A549 (cell line): ENCODE data around the gene TRAPPC10. TPM values are rescaled to one million over a fixed set of nuclear protein-coding genes. Genes with fewer than 3 reads are reported as not detected.

Source experiments
- ATAC-seq, 2 experiments: fragments of 200-7000 bp in 1 of 2; fragments of >200 bp in 1 of 2; cut with Nextera tagmentation in 1 of 2; cut with Tn5 transposase in 1 of 2; 3 replicates each; pipeline versions ENCODE4 v1.8.0 to v1.9.1; 2018 to 2020; ENCODE audit warnings: mild to moderate bottlenecking in 1 of 2, moderate library complexity in 1 of 2
- CTCF ChIA-PET: fragments of 300-600 bp; sonication (Branson Sonifier 250); formaldehyde crosslinking; extraction: SDS; loops from one replicate; lab custom pipeline; 2021; ENCODE audit warnings: antibody characterized with exemption, inconsistent platforms; lab: Yijun Ruan, JAX
- POLR2A ChIA-PET: fragments of 350-600 bp; formaldehyde crosslinking; extraction: SDS; loops from one replicate; lab custom pipeline; 2021; ENCODE audit warnings: antibody characterized with exemption, inconsistent platforms; lab: Yijun Ruan, JAX
- DNase-seq, 2 experiments: peaks; one replicate each; pipeline versions ENCODE4 v3.0.0 to v3.0.0-alpha.2; 2011 to 2016; ENCODE audit warnings: low read depth in 1 of 2, low spot score in 1 of 2
- FAIRE-seq: peaks from 2 replicates; lab custom pipeline; 2011; peaks lifted over from hg19 to GRCh38; lab: Jason Lieb, UNC
- H3K27ac ChIP-seq, 2 experiments: fragments of >200 bp; sonication (Bioruptor Twin); formaldehyde crosslinking; 3 replicates each; pipeline ENCODE4 v1.5.1; 2016 to 2017
- H3K4me1 ChIP-seq: fragments of >200 bp; sonication (Bioruptor Twin); formaldehyde crosslinking; 3 replicates; pipeline ENCODE4 v1.6.1; 2016
- H3K4me2 ChIP-seq: fragments of >200 bp; sonication (Bioruptor Twin); formaldehyde crosslinking; 3 replicates; pipeline ENCODE4 v1.6.1; 2016
- H3K4me3 ChIP-seq: fragments of >200 bp; sonication (Bioruptor Twin); formaldehyde crosslinking; 3 replicates; pipeline ENCODE4 v1.5.1; 2016
- H3K9me3 ChIP-seq: fragments of >200 bp; sonication (Bioruptor Twin); formaldehyde crosslinking; 3 replicates; pipeline ENCODE4 v1.6.1; 2016
- CBX2 ChIP-seq: fragments of 200-600 bp; sonication (generic); IDR thresholded peaks from 2 replicates; pipeline ENCODE4 v1.6.1; 2016; ENCODE audit warnings: low read depth, mild to moderate bottlenecking, borderline replicate concordance
- CBX8 ChIP-seq: fragments of 200-600 bp; sonication (generic); IDR thresholded peaks from 2 replicates; pipeline ENCODE4 v1.6.1; 2016
- CHD2 ChIP-seq: fragments of 150-350 bp; IDR thresholded peaks from 2 replicates; pipeline ENCODE4 v1.6.1; 2014; ENCODE audit warnings: low read length; ENCODE audit not compliant: partially characterized antibody
- CTCF ChIP-seq: fragments of >200 bp; sonication (Bioruptor Twin); formaldehyde crosslinking; IDR thresholded peaks from 3 replicates; pipeline ENCODE4 v1.5.1; 2016
- EHMT2 ChIP-seq: fragments of 200-600 bp; sonication (generic); IDR thresholded peaks from 2 replicates; pipeline ENCODE4 v1.6.1; 2016; ENCODE audit warnings: antibody characterized with exemption, low read depth, mild to moderate bottlenecking, moderate library complexity
- ELK1 ChIP-seq: fragments of 150-350 bp; IDR thresholded peaks from 2 replicates; pipeline ENCODE4 v1.6.1; 2014; ENCODE audit warnings: low read depth, mild to moderate bottlenecking, low read length
- FOXS1 ChIP-seq: fragments of 250-450 bp; sonication (Bioruptor Pico); IDR thresholded peaks from 2 replicates; pipeline ENCODE4 v1.5.0; 2020; ENCODE audit warnings: mild to moderate bottlenecking, moderate library complexity
- GATA3 ChIP-seq: IDR thresholded peaks from 2 replicates; pipeline ENCODE4 v1.6.1; 2012; ENCODE audit warnings: borderline replicate concordance
- HEYL ChIP-seq: fragments of 250-450 bp; sonication (Bioruptor Pico); IDR thresholded peaks from 2 replicates; pipeline ENCODE4 v1.8.0; 2021; ENCODE audit warnings: mild to moderate bottlenecking, moderate library complexity
- HOXB13 ChIP-seq: fragments of 250-450 bp; sonication (Bioruptor Pico); IDR thresholded peaks from 2 replicates; pipeline ENCODE4 v1.5.0; 2020; ENCODE audit warnings: low read depth, mild to moderate bottlenecking, moderate library complexity
- JUN ChIP-seq, 2 experiments: fragments of >200 bp; sonication (Bioruptor Twin); formaldehyde crosslinking; IDR thresholded peaks; 2 replicates in 1 of 2; 3 replicates in 1 of 2; pipeline ENCODE4 v1.6.1; 2016 to 2017
- JUNB ChIP-seq: fragments of >200 bp; sonication (Bioruptor Twin); formaldehyde crosslinking; IDR thresholded peaks from 2 replicates; pipeline ENCODE4 v1.6.1; 2016
- KDM1A ChIP-seq: fragments of 200-600 bp; sonication (generic); IDR thresholded peaks from 2 replicates; pipeline ENCODE4 v1.6.1; 2016; ENCODE audit warnings: low read depth, mild to moderate bottlenecking
- MAFK ChIP-seq: fragments of 450-650 bp; IDR thresholded peaks from 2 replicates; pipeline ENCODE4 v1.6.1; 2014; ENCODE audit not compliant: partially characterized antibody
- PHF8 ChIP-seq: fragments of 200-600 bp; sonication (generic); IDR thresholded peaks from 2 replicates; pipeline ENCODE4 v1.6.1; 2016; ENCODE audit warnings: low read depth, mild to moderate bottlenecking, antibody characterized with exemption, moderate library complexity, borderline replicate concordance
- POLR2A ChIP-seq: IDR thresholded peaks from 2 replicates; pipeline ENCODE4 v1.6.1; 2012; ENCODE audit warnings: mild to moderate bottlenecking, low read length
- RAD21 ChIP-seq, 2 experiments: fragments of >200 bp in 1 of 2; sonication (Bioruptor Twin) in 1 of 2; formaldehyde crosslinking in 1 of 2; IDR thresholded peaks in 1 of 2; conservative IDR thresholded peaks in 1 of 2; 2 replicates in 1 of 2; 3 replicates in 1 of 2; pipeline ENCODE4 v1.6.1; 2012 to 2018; ENCODE audit warnings: inconsistent platforms in 1 of 2
- RCOR1 ChIP-seq: fragments of 150-350 bp; IDR thresholded peaks from 2 replicates; pipeline ENCODE4 v1.6.1; 2014; ENCODE audit warnings: antibody characterized with exemption, low read length, low read depth
- SMC3 ChIP-seq: fragments of >200 bp; sonication (Bioruptor Twin); formaldehyde crosslinking; IDR thresholded peaks from 3 replicates; pipeline ENCODE4 v1.6.1; 2018; ENCODE audit warnings: inconsistent platforms
- SREBF2 ChIP-seq: fragments of 450-650 bp; IDR thresholded peaks from 2 replicates; pipeline ENCODE4 v1.6.1; 2014; ENCODE audit warnings: mild to moderate bottlenecking, moderate library complexity
- USF2 ChIP-seq: fragments of 450-650 bp; IDR thresholded peaks from 2 replicates; pipeline ENCODE4 v1.6.1; 2014; ENCODE audit warnings: antibody characterized with exemption
- ZC3H11A ChIP-seq: fragments of 450-650 bp; IDR thresholded peaks from 2 replicates; pipeline ENCODE4 v1.6.1; 2014; ENCODE audit warnings: antibody characterized with exemption, mild to moderate bottlenecking
- ZSCAN20 ChIP-seq: fragments of 250-450 bp; sonication (Bioruptor Pico); IDR thresholded peaks from 2 replicates; pipeline ENCODE4 v1.8.0; 2022; ENCODE audit warnings: mild to moderate bottlenecking, moderate library complexity
- WGBS: methylation state at CpG from one replicate; pipeline ENCODE4 v1.1.6; 2017; ENCODE audit errors: missing lambda C conversion rate; 5-methylcytosine and 5-hydroxymethylcytosine counted together
- polyA plus RNA-seq, 4 experiments: library from polyadenylated mRNA; depleted of rRNA in 3 of 4; stranded (reverse); fragments of >200 nt; fragmentation: RNase III in 1 of 4; extraction: RNeasy Plus Mini Kit Qiagen cat#74134 plus additional on column Dnase treatment in 1 of 4; gene quantifications; 2 replicates in 3 of 4; 3 replicates in 1 of 4; pipeline ENCODE4 v1.2.3, GENCODE V29; 2011 to 2017
- TF ChIP-seq, protein P1 (sequence below): IDR thresholded peaks from 2 replicates; pipeline ENCODE4 v1.6.1; 2012; ENCODE audit warnings: low read depth, borderline replicate concordance
- TF ChIP-seq, protein P2 (sequence below): IDR thresholded peaks from 2 replicates; pipeline ENCODE4 v1.6.1; 2012

The TRAPPC10 gene
- polyA plus RNA-seq, 2 of the 4 experiments (the other 2 are of a cell fraction): 11.8 to 27.7 TPM

DNA sequence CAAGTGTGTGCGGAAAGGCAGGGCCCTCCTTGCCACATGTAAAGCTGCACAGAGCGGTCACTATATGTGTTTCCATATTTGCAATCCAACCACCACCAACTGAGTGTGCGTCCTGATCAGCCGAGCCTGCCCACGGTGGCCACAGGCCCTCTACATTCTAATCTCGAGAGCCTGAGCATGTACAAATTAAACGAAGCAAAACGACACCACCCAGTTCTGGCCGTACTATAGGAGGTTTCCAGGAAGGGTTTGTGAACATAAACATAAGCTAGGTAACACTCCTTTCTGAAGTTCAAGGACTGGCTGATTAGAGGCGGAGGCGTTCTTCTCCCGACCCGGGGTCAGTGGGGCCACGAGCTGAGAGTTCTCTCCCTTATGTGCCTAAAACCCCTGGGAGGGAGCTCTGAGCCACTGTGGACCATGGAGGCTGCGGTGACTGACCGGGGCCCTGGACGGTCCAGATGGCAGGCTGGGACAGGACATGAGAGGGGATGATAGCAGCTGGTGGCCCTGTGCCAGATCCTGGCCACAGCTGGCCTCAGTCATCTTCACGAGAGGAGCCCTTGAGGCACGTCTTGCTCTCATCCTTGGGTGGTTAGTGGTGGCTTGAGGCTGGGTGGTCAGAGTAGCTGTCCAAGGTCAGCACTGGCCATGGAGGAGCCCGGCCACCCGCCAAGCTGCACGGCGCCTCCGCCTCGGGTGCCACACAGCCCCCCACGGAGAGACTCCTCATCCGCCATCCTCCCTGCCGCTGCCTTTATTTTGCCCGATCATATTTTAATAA is 39.1 kb upstream of the TRAPPC10 start:
- Histone ChIP-seq H3K4me3 (no peak overlapping the region), H3K4me1 (no peaks in the 10 kb centered on the region), H3K27ac (no peak overlapping the region), H3K4me2 (no peak overlapping the region)
- FAIRE-seq (no peak), ATAC-seq (no peak)
- CTCF ChIA-PET: interaction anchor here (0.6 to 1.4 kb wide), 4 partner anchors 11 to 166 kb away, joined by 3 to 5 read pairs (median 4); no protein-coding TSS in a partner anchor
- POLR2A ChIA-PET: no interaction called here
- TF ChIP-seq EHMT2: no peak
- no peak for TF ChIP-seq SREBF2
- TF ChIP-seq, all 56 proteins: peak for 0
- 83% methylated on average over 25 of the region's 29 CpGs for WGBS
- DNase-seq: no peak
- H3K9me3 ChIP-seq: no peaks in the 10 kb centered on the region

DNA sequence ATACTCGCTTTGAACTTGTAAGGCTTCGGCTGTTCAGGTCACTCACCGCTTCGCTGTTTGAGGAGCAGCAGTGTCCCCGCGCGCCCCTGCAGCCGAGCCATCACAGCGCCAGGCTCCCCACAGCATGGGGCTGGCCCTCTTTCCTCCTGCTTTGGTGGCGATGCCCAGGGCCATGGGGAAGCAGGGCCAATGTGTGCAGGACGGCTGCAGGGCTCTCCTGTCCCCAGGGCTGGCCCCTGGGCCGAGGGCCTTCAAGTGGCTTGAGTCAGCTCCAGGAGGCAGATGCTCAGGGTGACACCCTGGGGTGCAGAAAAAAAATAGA is 38.5 kb upstream of the TRAPPC10 start:
- Histone ChIP-seq H3K9me3 (no peaks in the 10 kb centered on the region), H3K4me1 (no peaks in the 10 kb centered on the region), H3K27ac (no peak overlapping the region), H3K4me3 (no peak overlapping the region), H3K4me2 (no peak overlapping the region)
- TF ChIP-seq FOXS1 (CRISPR knock-in tag) (no peak), ZC3H11A (no peak), ELK1 (no peak), CBX2 (no peak), GATA3 (no peak), RCOR1 (no peak), POLR2A (no peak), SREBF2 (no peak)
- no peak for ATAC-seq
- 82% methylated on average over 12 of the region's 12 CpGs for WGBS
- DNase-seq: no peak
- no peak for FAIRE-seq
- POLR2A ChIA-PET: no interaction called here
- CTCF ChIA-PET: interaction anchor here (1.2 to 1.4 kb wide), 3 partner anchors 11 to 167 kb away, joined by 3 to 5 read pairs (median 4); no protein-coding TSS in a partner anchor

- Histone ChIP-seq H3K9me3 (no peaks in the 10 kb centered on the region), H3K4me2 (no peak overlapping the region), H3K4me3 (no peak overlapping the region), H3K27ac (no peak overlapping the region), H3K4me1 (no peaks in the 10 kb centered on the region)
- DNase-seq (no peak), FAIRE-seq (no peak), ATAC-seq (peak; percentile 35 to 45; a peak in 4 of 6 replicates)
- ChIA-PET CTCF (interaction anchor here (0.7 to 1.8 kb wide), 26 partner anchors 10 to 205 kb away, joined by 3 to 9 read pairs (median 4); no protein-coding TSS in a partner anchor), POLR2A (no interaction called here)
- 76% methylated on average over 16 of the region's 16 CpGs for WGBS
- no peak for TF ChIP-seq CBX8
- TF ChIP-seq, protein P1, sequence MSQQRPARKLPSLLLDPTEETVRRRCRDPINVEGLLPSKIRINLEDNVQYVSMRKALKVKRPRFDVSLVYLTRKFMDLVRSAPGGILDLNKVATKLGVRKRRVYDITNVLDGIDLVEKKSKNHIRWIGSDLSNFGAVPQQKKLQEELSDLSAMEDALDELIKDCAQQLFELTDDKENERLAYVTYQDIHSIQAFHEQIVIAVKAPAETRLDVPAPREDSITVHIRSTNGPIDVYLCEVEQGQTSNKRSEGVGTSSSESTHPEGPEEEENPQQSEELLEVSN: no peak
- TF ChIP-seq, protein P2, sequence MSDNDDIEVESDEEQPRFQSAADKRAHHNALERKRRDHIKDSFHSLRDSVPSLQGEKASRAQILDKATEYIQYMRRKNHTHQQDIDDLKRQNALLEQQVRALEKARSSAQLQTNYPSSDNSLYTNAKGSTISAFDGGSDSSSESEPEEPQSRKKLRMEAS: no peak
- no peak for TF ChIP-seq HEYL (CRISPR knock-in tag)
- no peak for TF ChIP-seq CHD2
Observed at GRCh38 chr21:43974791-43975468, 37.2 kb upstream of the TRAPPC10 start.

DNA sequence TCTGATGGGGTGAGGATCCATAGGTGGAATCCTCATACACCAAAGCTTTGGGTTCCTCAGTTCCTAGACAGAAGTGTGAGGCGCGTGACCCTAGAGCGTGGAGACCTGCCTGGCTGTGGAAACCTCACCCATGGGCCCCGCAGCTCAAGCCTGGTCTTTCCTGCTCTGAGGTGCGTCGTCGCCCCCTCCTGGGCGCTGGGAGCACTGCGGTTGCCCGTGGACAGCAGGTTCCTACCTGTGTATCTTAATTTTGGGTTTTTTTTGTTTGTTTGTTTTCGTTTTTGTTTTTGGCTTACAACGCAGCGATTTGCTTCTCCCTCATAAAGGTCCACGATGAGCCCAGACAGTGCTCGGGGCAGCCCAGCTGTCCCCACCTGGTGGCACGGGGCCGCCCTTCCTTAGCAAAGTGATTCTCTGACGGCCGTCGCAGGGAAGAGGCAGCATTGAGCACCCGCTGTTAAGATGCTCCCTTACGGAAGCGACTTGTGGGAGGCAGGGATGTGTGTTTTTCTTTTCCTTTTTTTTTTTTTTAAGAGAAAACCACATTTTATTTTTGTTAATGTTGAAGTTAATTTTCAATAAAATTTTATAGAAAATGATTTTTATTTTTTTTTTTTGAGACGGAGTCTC is 36.5 kb upstream of the TRAPPC10 start:
- Histone ChIP-seq H3K4me2 (no peak overlapping the region), H3K9me3 (no peaks in the 10 kb centered on the region), H3K4me3 (no peak overlapping the region), H3K27ac (no peak overlapping the region), H3K4me1 (no peaks in the 10 kb centered on the region)
- DNase-seq (peak; percentile 50 to 67), ATAC-seq (peak; percentile 82 to 94), FAIRE-seq (no peak)
- CTCF ChIA-PET: interaction anchor here (0.7 to 1.8 kb wide), 27 partner anchors 9 to 206 kb away, joined by 3 to 9 read pairs (median 4); no protein-coding TSS in a partner anchor
- WGBS: 34% methylated on average over 24 of the region's 24 CpGs
- POLR2A ChIA-PET: no interaction called here
- TF ChIP-seq JUNB: no peak
- TF ChIP-seq RAD21 (conservative IDR thresholded peaks at IDR 0.05 in 1 of 2, IDR thresholded peaks at IDR 0.05 in 1 of 2): peak; percentile 73
- no peak for TF ChIP-seq KDM1A
- TF ChIP-seq JUN (IDR thresholded peaks at IDR 0.05): no peak
- TF ChIP-seq MAFK: no peak
- no peak for TF ChIP-seq USF2
- TF ChIP-seq CBX8: no peak
- TF ChIP-seq ZSCAN20 (CRISPR knock-in tag): no peak
- peak; percentile 67 for TF ChIP-seq SMC3
- TF ChIP-seq CTCF: peak; percentile 62
- TF ChIP-seq PHF8: no peak
- TF ChIP-seq SREBF2: no peak
- no peak for TF ChIP-seq HOXB13 (CRISPR knock-in tag)
